HEK293 (cell line): ENCODE measurements around the gene POLR2L.
A peak's percentile ranks its signal among the peaks of the same experiment; 100 is the strongest.

Experiments
- EGR2 ChIP-seq: fragments of 450-650 bp; formaldehyde crosslinking; IDR thresholded peaks from 2 replicates; pipeline ENCODE4 v1.5.1; 2016; ENCODE audit warnings: low read depth, missing biosample characterization, missing genetic modification characterization
- REST ChIP-seq: fragments of 450-650 bp; formaldehyde crosslinking; IDR thresholded peaks from 2 replicates; pipeline ENCODE4 v1.5.1; 2016; ENCODE audit warnings: missing biosample characterization, missing genetic modification characterization
- SALL2 ChIP-seq: fragments of 450-650 bp; formaldehyde crosslinking; IDR thresholded peaks from 2 replicates; pipeline ENCODE4 v1.5.0; 2017; ENCODE audit warnings: missing biosample characterization, mild to moderate bottlenecking, missing genetic modification characterization, borderline replicate concordance
- ZFP37 ChIP-seq: fragments of 450-650 bp; formaldehyde crosslinking; IDR thresholded peaks from 2 replicates; pipeline ENCODE4 v1.5.1; 2016; ENCODE audit warnings: missing biosample characterization, missing genetic modification characterization

GRCh38 chr11:837189-837989, 4.9 kb downstream of the POLR2L start:
- TF ChIP-seq EGR2 (tag by site-specific recombination) (peak; percentile 81), SALL2 (tag by site-specific recombination) (no peak), ZFP37 (tag by site-specific recombination) (no peak), REST (no peak)
